ENCODE measurements around the gene LEPR.
"Not testable (repeated sequence)": the region's sequence is repeated elsewhere in the genome, so short reads cannot be mapped to it uniquely, and the experiment has no call there.

Gene LEPR, protein sequence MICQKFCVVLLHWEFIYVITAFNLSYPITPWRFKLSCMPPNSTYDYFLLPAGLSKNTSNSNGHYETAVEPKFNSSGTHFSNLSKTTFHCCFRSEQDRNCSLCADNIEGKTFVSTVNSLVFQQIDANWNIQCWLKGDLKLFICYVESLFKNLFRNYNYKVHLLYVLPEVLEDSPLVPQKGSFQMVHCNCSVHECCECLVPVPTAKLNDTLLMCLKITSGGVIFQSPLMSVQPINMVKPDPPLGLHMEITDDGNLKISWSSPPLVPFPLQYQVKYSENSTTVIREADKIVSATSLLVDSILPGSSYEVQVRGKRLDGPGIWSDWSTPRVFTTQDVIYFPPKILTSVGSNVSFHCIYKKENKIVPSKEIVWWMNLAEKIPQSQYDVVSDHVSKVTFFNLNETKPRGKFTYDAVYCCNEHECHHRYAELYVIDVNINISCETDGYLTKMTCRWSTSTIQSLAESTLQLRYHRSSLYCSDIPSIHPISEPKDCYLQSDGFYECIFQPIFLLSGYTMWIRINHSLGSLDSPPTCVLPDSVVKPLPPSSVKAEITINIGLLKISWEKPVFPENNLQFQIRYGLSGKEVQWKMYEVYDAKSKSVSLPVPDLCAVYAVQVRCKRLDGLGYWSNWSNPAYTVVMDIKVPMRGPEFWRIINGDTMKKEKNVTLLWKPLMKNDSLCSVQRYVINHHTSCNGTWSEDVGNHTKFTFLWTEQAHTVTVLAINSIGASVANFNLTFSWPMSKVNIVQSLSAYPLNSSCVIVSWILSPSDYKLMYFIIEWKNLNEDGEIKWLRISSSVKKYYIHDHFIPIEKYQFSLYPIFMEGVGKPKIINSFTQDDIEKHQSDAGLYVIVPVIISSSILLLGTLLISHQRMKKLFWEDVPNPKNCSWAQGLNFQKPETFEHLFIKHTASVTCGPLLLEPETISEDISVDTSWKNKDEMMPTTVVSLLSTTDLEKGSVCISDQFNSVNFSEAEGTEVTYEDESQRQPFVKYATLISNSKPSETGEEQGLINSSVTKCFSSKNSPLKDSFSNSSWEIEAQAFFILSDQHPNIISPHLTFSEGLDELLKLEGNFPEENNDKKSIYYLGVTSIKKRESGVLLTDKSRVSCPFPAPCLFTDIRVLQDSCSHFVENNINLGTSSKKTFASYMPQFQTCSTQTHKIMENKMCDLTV
- long read RNA-seq, donor 1, result 0 reads
- long read RNA-seq, donor 2, full-length matches to known transcripts, result 1 of 1 reads
- long read RNA-seq, donor 2, partial matches to known transcripts, result 0 of 1 reads
- long read RNA-seq, donor 2, other reads (novel, unspliced or antisense), result 0 of 1 reads
- long read RNA-seq, donor 3, partial matches to known transcripts, result 7 of 7 reads
- long read RNA-seq, donor 3, other reads (novel, unspliced or antisense), result 0 of 7 reads
- long read RNA-seq, donor 4, result 0 reads
- long read RNA-seq, donor 5, result 0 reads
- long read RNA-seq, donor 6, full-length matches to known transcripts, result 2 of 2 reads
- long read RNA-seq, donor 6, partial matches to known transcripts, result 0 of 2 reads
- long read RNA-seq, donor 6, other reads (novel, unspliced or antisense), result 0 of 2 reads
- long read RNA-seq, donor 7, result 0 reads
- long read RNA-seq, donor 8, full-length matches to known transcripts, result 2 of 2 reads
- long read RNA-seq, donor 8, partial matches to known transcripts, result 0 of 2 reads
- long read RNA-seq, donor 8, other reads (novel, unspliced or antisense), result 0 of 2 reads

DNA sequence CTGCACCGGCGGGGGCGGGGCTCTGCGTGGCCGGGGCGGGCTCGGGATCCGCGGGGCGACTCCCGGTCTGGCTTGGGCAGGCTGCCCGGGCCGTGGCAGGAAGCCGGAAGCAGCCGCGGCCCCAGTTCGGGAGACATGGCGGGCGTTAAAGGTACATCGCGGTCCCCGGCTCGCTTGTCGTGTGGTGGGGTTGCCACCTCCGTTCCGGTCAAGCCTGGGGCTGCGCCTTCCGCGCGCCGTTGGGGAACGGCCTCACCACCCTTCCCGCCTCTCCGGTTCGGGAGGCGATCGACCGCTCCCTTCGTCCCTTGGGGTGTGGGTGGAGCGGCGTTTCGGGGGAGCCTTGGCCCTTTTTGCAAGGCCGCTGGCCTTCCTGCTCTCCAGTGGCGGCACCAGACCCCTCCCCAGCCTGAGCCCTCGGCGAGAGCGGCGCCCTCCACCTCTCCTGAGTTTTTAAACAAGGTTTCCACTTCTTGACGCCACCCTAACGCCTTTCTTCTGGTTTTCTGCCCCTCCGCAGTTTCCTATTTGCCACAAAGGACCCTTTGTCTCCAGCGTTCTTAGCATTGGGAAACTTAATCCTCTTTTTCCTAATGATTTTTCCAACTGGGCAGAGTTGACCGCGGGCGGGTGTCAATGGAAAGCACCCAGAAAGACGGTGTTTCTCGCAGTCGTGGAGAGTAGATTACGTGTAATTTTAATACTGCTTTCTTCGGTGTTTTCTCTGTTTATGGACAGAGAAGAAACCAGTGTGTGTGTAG is at the start of gene LEPR, which contains the start of gene LEPROT:
TSS of gene LEPR (plus strand) at position 79 of the 761 bp plus-strand sequence. CDS start 144,898 bp downstream, outside the sequence.
TSS of gene LEPROT (plus strand) at position 79 of the 761 bp plus-strand sequence. CDS start at position 136, 57 bp downstream.
- DNase-seq, result peak; percentile 96

DNA sequence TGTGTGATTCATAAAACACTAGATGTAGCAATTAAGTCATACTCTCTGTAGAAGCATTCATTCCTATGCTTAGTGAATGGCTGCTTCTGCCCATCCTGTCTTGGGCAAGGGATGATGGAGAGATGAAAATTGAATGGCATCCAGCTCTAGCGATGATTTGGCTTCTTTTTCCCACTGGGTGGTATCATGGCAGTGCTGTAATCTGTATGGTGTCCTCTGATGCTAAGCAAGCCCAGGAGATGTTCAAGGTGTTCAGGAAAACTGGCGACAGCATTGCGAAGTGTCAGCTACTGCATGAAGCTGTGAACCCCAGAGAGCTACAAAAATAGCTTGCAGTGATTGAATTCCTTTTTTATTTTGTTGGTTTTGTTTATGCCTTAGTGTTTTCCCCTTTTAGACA is 48.9 kb upstream of the LEPR start:
- no peak for DNase-seq

- no peak for DNase-seq
These were observed 47.9 kb upstream of the LEPR start for GRCh38 chr1:65372557-65372956.

- no peak for DNase-seq
These were observed 42.8 kb upstream of the LEPR start for GRCh38 chr1:65377496-65378246.

GRCh38 chr1:65378247-65378946 is 42.1 kb upstream of the LEPR start:
- DNase-seq, result no peak

- DNase-seq, result not testable (repeated sequence)
These were observed 36.0 kb upstream of the LEPR start for GRCh38 chr1:65384426-65384825.

DNA sequence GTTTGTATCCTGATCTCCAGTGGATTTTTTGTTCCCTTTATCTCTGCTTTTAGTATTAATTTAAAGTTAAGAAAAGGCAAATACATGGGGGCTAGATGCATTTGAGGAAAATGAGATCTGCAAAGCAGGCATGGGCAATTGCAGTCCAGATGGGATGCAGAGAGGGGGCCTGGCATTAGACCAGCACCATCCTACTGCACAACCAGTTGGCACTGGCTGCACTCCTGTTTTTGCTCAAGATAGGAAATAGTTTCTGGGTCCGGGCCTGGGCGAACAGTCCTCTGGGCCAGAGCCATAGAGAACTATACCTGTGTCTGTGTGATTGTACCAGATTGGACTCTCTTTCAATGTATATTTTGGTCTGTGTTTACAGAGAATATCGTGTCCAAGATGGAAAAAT is 34.0 kb upstream of the LEPR start:
- no peak for DNase-seq

DNA sequence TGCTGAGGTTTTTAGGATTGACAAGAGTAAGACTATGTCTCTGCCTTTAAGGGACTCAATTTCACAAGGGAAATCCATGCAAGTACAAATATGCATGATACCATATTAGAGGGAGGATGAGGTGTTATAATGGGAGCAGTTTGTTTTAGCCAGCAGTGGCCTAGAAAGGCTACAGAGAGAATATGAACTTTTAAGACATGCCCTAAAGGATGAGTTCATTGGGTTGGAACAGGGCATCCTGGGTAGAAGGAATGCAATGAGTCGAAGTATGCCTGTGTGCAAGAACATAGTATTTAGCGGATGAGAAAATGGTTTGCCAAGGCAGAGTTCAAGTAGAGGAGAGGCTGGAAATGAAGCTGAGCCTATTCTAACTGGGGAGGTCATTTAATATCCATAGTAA is 32.6 kb upstream of the LEPR start:
- DNase-seq, result no peak

DNA sequence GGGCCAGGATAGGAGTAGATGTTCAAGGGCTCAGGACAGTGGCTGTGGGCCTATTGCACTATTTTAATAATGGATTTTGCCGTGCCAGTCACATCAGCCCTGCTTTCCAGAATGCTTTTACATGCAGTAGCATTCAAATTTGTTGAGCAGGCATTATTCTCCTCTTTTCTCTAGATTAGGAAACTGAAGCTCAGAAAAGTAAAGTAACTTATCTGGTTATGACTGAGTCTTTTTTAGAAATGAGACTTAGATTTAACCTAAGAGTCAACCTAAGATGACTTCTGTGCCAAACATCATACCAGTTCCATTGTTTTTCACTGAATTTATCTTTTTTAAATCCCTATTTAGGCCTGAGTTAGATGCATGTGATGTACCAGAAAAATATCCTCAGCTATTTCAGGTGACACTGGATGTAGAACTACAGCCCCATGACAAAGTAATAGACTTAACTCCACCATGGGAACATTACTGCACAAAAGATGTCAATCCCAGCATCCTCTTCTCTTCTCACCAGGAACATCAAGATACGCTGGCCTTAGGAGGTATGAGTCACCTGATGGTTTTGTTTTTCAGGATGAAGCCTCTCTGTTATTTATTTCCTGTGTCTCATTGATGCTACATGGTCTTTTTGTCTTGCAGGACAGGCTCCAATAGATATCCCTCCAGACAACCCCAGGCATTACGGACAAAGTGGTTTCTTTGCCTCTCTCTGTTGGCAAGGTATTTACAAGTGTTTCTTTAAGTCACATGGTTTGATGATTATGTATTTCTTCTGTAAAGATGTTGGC is 31.4 kb upstream of the LEPR start:
- no peak for DNase-seq

- DNase-seq, result no peak
These were observed 28.0 kb upstream of the LEPR start for GRCh38 chr1:65392497-65392896.

DNA sequence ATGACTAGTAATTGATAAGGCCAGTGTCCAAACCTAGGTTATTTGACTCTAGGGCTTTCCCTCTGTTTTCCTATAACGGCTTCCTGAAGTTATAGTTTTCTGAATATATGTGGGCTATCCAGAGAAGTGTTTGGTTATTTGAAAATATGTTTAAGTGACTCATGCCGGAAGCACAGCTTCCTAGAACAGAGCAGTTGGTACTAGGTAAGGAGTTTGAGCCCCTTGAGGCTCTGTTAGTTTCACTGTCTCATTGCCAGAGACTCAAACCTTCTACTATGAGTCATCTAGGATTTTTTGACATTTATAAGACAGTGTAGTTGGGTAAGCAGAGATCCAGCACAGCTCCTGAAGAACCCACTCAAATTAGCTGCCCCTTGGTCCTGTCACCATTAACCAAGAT is 27.1 kb upstream of the LEPR start:
- DNase-seq, result no peak

DNA sequence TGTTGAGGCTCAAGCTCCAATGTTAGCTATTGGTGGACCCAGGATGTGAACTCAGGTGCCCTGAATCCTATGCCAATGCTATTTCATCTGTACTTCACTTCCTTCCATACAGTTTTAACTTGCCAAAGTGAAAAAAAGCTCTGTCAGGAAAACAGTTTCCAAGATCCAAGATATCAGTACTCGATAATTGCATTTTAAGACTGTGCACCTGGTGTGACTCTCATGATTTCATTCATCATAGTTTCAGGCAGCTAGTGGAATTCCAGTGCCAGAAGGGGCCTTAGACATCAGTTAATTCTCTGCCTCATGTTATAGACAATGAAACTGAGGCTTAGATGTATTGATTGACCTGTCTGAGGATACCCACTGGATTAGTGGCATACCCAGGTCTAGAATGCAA is 26.5 kb upstream of the LEPR start:
- no peak for DNase-seq

- no peak for DNase-seq
These were observed 24.4 kb upstream of the LEPR start for GRCh38 chr1:65395887-65396612.

GRCh38 chr1:65398083-65398482 is 22.4 kb upstream of the LEPR start:
- no peak for DNase-seq

DNA sequence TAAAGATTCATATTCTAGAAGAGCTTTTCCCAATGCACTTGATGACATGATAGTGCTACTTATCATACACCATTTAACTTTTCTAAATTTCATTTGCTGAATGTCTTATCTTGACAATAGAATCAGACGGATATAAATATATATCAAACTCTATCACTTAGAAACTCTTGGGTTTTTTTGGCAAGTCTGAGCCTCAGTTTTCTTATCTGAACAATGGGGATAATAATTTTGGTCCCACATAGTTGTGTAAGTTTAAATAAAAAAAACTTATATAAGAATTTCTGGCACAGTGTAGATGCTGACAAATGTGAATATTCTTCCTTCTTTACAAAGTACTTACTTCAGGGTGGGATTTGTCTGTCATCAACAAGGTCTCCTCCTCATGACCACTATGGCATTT is 21.5 kb upstream of the LEPR start:
- DNase-seq, result no peak

GRCh38 chr1:65401612-65402011 is 18.9 kb upstream of the LEPR start:
- DNase-seq, result no peak

DNA sequence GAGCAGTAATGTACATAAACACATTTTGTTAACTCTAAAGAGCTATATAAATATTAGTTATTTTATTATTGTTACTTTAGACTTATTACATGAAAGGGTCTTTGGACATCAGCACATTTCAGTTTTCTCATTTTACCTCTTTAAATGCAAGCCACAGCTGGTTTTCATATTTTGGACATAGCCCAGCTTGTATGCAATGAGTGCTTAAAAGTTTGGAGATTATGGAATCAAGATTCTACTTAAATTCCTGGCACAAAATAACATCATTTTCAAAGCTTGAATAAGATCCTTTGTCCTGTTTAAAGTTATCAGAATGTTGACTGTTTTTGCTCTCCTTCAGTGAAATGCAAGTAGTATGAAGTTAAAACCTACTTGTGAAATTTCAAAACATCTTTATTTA is 15.5 kb upstream of the LEPR start:
- DNase-seq, result no peak

DNA sequence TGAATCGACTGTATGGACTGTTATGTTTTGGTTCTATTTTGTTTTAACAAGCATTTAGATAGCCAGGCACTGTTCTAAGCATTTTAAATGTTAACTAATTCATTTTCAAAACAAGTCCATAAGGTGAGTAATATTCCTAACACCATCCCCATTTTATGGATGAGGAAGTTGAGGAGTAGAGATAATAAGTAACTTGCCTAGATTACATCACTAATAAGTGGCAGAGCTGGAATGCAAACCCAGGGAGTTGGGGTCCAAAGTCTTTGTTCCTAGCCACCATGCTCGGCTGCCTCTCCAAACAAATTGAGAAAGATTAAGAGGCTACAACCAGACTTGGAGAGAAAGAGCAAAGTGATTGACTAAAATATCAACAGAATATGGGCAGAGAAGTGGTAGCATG is 12.6 kb upstream of the LEPR start:
- DNase-seq, result no peak

Data from right kidney (tissue), 9 donors.